Measurements from ENCODE around the gene DAB2IP.

Gene DAB2IP

DNA sequence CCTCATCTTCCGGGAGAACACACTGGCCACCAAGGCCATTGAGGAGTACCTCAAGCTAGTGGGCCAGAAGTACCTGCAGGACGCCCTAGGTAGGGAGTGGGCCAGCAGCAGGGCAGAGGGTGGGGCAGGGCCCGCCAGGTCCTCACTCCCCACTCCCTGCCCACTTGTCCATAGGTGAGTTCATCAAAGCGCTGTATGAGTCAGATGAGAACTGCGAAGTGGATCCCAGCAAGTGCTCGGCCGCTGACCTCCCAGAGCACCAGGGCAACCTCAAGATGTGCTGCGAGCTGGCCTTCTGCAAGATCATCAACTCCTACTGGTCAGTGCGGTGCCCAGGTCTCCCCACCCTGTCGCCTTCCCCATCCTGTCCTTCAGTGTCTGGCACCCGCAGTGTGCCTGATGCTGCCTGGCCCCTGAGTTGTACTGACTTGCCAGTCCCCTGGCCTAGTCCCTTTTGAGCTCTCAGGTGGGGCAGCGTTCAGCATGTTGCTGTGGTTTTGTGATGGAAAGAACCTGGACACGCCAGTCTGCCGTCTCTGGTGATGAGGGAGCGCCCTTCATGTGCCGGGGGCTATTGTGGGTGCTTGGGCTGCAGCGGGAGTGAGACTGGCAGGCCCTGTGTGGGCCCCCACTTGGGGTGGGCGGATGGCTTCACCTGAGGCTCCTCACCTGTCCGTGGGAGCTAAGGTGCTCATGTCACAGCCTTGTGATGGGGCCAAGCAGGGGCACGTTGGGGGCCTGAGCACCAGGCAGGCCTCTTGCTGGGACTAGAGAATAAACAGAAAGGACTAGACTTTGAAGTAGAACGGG is 112.3 kb downstream of the DAB2IP start:
- no peak for DNase-seq

DNA sequence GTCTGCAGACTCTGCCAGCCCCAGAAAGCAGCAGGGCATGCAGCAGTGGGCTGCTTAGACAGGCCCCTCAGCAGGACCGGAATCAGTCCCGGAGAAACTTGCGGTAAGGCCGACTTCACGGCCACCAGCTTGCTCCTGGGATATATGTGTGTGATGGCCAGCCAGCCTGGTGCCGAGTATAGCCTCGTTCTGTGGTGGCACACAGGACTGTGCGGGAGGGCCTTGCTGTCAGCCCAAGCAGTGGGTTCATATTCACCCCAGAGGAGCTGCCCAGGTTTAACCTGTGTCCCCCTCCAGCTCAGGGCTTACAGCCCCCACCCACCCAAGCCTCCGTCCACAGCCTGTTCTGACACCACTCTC is 112.9 kb downstream of the DAB2IP start:
- no peak for DNase-seq

DNA sequence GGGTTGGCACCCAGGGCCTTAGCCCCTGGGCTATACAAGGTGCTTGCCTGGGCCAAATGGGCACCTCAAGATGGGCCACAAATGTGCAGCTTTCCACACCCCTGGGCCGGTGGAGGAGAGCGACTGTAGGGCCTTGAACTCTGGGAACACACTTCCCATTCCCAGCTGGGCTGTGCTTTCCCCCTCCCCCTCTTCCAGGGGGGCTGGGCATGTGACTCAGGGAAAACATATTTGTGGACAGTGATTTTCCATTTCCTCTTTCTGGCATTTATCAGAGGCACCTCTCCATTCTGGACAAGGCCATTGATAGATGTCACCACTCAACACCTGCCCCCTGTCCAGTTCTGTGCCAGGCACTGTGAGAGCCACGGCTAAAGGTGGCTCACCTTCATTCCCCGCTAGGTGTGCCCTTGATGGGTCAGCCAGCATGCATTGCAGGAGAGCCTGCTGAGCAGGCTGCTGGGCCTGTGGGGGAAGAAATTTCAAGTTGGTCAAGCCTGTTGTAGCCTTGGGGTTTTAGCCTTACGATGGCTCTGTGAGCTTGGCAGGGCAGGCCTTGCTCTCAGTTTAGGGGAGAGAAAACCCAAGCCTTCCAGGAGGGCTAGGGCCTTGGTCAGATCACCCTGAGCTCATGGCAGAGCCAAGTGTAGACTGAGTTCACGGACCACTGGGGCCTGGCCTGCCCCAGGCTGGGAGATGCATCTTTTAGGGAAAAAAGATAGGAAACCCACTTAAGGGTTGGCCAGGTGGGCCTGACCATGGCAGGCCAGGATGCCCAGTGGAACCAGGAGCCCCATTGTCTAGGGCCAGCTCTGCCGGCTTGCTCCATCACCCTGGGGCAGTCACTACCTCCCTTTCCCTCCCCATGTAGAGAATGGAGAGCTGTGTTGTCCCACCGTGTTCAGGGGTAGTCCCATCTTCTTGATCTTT is 113.9 kb downstream of the DAB2IP start:
- DNase-seq = no peak

DNA sequence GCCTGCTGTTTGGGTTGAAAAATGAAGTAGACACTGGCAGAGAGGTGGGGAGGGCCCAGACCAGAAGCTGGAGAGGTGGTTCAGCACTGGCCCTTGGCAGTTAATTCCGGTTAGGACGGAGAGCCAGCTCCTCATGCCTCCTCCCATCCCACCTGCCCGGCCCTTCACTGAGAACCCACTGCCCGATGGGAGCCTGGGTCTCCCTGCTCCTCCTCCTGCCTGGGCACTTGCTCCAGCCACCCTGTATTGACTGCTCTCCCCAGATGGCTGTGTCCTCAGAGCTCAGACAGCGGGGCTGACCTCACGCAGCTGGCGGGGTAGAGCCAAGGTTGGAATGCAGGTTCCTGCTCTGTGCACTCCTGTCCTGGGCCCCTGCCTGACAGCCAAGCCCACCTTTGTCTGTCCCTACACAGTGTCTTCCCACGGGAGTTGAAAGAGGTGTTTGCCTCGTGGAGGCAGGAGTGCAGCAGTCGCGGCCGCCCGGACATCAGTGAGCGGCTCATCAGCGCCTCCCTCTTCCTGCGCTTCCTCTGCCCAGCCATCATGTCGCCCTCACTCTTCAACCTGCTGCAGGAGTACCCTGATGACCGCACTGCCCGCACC is 114.7 kb downstream of the DAB2IP start:
- DNase-seq = no peak

DNA sequence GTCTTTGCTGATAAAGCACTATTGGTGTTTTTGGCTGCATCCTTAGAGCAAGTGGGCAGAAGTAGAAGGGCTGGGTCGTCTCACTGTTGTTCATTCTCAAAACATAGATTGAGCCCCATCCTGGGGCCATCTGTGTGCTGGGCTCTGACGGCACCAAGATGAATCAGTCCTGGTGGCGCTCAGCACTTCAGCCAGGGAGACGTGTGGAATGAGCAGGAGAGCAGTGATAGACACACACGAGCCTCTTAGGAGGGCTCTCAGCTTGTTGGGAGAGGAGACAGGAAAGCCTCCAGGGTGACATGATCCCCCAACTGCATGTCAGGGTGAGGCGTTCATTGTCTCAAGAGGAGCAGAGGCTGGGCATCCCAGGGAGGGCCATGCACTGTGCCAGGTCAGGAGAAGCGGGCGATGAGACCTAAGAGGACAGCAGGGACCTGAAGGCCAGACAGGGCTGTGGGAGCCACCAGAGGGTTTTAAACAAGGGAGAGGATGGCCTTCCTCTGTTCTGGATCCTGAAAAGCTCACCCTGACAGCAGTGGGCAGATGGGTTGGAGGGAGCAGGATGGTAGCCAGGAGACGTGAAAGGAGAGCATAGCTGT is 115.8 kb downstream of the DAB2IP start:
- DNase-seq = no peak

DNA sequence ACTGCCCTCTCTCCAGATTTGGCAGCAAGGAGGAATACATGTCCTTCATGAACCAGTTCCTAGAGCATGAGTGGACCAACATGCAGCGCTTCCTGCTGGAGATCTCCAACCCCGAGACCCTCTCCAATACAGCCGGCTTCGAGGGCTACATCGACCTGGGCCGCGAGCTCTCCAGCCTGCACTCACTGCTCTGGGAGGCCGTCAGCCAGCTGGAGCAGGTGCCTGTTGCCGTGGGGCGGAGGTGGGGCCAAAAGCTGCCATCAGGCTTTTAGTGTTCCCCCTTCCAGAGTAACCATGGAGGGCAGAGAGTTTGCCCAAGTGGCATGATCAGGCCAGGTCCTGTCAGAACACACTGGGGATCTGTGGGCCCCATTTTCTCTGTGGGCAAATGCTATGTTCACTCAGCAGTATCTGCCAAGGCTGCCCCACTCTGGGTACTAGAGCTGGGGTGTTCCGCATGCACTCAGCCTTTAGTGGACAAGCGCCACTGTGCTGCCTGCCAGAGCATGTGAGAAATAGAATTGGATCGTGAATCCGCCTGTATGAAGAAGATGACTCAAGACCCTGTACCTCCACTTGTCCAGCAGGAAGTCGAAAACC is 117.1 kb downstream of the DAB2IP start:
- no peak for DNase-seq

DNA sequence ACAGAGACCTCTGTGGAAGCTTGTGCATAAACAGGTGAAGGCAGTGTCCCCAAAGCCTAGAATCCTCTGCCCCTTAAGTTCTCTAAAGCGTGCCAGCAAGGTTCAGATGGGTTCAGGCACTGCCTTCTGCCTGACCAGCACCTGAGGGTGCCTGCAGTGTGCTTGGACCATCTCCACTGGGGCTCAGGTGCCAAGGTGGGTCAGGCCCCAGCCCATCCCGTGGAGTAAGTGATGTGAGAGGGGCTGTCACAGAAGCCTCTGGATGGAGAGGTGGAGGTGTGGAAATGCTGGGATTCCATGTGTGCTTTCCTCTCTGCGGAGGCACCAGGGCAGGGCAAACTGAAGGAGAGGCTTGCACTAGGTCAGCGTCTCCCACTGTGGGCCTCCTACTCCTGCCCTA is 118.5 kb downstream of the DAB2IP start:
- DNase-seq = no peak

DNA sequence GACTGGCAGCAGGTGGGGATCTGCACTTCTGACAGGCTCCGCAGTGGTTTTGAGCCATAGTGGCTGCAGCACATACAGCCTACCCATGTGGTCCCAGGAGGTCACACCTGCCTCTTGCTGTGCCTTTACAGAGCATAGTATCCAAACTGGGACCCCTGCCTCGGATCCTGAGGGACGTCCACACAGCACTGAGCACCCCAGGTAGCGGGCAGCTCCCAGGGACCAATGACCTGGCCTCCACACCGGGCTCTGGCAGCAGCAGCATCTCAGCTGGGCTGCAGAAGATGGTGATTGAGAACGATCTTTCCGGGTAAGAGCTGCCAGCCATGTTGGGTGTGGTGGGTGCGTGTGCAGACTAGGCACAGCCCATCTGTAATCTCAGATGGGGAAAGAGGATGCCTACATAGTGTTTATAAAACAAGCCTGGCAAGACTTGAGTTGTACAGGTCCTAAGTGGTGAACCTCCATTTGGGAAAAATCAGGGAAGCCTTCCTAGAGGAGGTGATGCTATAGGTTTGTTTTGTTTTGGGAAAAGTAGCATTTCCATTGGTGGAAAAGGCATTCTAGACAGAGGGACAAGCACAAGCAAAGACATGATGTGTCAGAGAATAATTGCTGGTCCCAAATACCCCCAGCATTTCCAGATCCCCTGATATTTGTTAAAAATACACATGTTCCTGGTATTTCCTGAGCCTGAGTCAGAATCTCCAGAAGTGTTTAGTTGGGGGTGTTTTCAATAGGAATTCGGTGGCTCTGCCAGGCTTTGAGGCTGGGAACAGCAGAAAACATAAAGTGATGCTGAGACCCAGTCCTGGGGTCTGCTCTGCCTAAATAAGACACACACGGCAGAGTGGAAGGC is 119.2 kb downstream of the DAB2IP start:
- no peak for DNase-seq

DNA sequence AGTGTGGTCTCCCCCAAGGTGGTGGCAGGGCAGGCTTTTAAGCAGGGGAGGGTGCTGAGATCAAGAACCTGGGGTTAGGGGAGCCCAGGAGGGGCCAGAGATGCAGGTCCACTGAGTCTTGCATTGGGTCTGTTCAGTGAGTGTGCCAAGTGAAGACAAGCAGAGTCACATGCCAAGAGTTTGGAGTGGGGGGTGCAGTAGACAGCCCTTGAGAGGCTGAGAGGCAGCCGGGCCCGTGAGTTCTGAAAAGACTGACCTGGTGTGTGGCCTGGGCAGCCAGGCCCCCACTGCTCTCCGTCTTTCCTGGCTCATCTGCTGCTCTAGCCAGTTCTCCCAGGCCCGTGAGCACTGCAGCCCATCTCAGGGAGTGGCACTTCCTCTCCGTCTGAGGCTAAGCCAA is 120.0 kb downstream of the DAB2IP start:
- no peak for DNase-seq

DNA sequence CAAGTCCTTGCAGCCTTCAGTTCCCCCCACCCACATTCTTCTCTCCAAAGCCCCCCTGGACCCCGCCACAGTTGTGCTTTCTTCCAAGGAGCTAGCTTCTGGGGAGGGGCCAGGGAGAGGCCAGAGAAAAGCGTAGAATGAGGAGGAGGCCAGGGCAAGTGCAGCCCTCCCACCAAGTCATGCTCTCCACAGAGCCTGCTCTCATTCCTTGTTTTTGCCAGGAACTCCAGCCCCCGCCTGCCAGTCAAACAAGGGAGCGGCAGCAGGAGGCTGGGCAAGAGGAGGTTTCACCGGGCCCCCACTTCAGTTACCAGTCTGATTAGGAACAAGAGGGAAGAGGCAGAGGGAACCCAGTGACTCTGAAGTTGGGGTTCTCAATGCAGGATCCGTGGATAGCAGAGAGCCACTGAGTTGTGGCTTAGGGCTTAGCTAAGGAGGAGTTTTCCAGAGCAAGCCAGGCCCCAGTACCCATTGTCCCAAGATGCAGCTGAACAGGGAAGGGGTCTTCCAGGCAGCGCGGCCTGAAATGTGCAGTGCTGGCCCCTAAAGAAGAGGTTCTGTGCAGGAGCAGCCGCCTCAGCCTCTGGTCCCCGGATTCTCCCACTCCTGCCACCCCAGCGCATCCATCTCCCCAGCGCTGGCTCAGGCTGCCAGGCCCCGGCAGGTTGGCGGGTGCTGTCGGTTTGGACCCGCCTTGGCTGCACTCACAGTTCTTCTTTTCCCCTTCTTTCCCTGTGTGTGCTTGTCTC is 120.6 kb downstream of the DAB2IP start:
- no peak for DNase-seq

DNA sequence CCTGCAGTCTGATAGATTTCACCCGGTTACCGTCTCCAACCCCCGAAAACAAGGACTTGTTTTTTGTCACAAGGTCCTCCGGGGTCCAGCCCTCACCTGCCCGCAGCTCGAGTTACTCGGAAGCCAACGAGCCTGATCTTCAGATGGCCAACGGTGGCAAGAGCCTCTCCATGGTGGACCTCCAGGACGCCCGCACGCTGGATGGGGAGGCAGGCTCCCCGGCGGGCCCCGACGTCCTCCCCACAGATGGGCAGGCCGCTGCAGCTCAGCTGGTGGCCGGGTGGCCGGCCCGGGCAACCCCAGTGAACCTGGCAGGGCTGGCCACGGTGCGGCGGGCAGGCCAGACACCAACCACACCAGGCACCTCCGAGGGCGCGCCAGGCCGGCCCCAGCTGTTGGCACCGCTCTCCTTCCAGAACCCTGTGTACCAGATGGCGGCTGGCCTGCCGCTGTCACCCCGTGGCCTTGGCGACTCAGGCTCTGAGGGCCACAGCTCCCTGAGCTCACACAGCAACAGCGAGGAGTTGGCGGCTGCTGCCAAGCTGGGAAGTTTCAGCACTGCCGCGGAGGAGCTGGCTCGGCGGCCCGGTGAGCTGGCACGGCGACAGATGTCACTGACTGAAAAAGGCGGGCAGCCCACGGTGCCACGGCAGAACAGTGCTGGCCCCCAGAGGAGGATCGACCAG is 121.3 kb downstream of the DAB2IP start:
- no peak for DNase-seq

DNA sequence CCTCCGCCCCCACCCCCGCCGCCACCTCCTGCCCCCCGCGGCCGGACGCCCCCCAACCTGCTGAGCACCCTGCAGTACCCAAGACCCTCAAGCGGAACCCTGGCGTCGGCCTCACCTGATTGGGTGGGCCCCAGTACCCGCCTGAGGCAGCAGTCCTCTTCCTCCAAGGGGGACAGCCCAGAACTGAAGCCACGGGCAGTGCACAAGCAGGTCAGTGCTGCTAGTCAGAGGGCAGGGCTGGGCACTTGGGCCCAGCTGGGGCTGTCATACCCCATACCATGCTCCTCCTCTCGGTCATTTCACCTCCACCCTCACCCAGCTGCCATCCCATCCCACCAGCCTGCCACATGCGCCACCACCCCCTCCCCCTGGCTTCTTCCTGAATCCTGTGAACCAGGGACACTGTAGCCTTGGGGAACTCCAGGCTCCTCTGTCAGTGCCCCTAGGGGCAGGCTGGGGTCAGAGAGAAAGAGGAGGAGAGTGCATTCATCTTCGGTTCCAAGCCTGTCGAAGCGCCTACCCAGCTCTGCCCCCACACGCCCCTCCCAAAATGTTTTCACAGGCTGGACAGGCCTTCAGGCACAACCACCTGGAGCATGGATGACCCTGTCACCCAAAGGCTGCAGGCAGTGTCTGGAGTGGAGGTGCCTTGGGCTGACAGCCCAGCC is 122.0 kb downstream of the DAB2IP start:
- DNase-seq = no peak

DNA sequence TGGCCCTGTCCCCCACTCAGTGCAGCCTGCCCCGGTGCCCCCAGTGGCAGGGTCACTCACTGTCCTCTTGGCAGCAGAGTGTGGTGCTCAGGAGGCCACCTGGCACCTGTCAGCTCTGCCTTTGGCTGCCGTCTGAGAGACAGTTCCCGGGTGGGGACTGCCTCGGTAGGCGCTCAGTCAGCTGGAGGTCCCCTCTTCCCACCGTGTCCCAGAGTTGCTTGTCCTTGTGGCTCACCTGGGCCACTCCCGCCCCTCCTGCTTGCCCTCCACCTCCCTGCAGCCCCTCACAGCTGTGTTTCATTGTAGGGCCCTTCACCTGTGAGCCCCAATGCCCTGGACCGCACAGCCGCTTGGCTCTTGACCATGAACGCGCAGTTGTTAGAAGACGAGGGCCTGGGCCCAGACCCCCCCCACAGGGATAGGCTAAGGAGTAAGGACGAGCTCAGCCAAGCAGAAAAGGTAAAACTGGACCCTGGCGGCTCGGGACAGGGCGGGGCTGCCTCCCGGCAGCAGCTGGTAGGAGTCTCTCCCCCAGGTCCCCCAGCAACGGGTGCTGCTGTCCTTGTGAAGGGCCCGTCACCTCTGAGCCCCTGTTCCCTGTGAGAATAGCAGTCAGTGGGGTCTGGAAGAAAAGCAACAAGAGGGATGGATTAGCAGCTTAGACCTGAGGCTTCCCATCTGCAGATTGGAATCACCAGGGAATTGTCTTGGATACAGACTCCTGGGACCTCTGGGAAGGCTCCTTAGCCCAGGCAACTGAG is 122.7 kb downstream of the DAB2IP start:
- no peak for DNase-seq

DNA sequence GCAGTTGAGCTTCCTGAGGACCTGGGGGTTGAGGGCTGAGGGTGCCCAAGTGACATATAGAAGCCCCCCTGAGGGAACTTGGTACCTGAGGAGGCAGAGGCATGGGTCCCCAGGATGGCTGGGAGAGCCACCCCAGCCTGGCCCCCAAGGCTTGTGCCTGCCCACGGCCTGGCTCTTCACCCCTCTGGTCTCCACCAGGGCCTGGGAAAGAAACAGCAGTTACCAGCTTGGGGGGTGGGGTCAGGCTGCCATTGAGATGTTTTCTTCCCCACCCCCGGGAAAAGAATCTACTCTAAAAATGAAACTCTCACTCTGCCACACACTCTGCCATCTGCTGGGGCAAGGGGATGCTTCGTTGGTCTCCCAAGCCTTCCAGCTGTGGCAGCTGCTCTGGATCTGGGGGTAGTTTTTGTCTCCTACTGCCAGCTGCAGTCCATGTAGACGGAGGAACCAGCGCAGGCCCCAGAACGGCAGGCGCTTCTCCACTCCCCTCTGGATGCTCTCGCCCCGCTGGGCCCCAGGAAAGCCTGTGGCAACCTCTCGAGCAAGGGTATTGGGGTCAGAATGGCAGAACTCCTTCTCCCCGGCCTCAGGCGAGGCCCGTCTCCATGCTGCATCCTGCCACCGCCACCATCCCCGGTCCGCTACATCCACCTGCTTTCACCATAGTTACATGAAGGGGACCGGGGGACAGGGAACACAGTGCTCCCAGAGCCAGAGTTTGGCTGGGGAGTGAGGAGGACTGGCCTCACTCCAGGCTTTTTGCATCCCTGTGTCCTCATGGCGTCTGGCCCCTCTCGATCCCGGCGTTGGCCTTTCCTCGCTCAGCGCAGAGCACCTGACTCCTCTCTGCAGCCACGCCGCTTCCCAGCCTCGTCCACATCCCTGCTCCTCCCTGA is 123.5 kb downstream of the DAB2IP start:
- no peak for DNase-seq

DNA sequence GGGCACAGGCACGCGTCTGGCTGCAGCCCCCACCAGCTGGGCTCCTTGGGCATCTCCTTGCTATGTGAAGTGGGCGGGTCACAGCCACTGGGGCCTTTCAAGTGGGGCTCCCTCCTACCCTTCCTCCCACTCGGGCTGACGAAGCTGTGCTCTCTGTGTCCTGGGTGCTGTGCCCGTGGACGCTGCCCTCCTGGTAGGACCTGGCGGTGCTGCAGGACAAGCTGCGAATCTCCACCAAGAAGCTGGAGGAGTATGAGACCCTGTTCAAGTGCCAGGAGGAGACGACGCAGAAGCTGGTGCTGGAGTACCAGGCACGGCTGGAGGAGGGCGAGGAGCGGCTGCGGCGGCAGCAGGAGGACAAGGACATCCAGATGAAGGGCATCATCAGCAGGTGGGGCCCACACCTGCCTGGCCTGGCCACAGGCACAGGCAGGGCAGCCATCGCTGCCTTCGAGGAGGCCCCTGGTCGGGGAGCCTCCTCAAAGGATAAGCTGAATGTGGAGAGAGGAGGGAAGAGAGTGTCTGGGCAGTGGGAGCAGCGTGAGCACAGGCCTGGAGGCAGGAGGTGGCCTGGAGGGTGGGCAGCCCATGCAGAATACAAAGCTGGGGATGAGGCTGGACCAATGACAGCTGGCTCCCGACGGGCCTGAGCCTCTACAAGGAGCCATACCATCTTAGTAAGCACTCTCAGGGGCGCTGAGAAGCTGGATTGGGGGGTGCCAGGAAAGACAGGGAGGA is 124.7 kb downstream of the DAB2IP start:
- no peak for DNase-seq

DNA sequence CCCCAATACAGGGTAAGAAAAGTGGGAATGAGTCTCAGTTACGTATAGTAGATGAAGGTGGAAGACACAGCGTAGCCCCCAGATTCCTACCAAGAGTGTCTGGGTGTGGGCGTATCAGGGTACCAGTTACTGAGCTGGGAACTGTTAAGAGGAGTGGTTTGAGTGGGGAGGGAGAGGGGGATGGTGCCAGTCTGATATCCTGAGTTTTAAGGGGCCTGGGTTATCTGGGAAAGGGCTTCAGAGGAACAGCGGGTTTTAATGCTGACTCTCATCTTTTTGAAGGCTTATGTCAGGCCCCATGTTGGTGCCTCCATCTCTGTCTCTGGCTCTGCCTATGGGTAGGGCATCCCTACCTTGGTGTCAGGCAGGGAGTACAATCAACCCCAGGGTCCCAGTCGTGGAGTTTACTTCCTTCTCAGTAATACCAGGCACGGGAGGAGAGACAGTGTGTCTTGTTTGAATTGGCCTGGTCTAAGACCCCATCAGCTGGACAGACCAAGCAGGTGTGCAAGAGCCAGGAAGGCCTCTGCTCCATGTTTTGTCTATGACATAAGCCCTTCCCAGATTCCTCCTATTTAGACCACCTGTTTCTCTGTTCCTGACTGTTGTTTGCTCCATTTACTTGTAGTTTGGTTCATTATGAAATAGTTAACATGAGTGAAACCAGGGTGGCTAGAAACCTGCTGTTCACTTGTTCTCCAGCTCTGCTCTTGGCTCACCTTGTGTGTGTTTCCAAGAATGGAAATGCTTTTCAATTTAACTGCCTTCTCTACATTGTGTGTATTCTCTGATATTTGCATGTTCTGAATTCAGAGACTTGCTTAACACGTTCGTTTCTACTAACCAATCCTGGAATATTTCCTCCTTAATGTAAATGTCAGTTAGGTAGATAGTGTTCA is 125.6 kb downstream of the DAB2IP start:
- no peak for DNase-seq
